IMR-90 (cell line): ENCODE data around the gene PPA2. TPM values are rescaled to one million over a fixed set of nuclear protein-coding genes. Genes with fewer than 3 reads are reported as not detected.

Experiments
- ATAC-seq: fragments of 200-7000 bp; cut with Tn5 transposase; 2 replicates; pipeline ENCODE4 v1.9.1; 2020; ENCODE audit warnings: low read depth, mild to moderate bottlenecking, moderate library complexity
- BruUV-seq: library from RNA; stranded (reverse); fragments of 400-500 nt; replicated peaks from 2 replicates; lab custom pipeline; 2021; lab: Mats Ljungman, UMichigan
- CTCF ChIA-PET: fragments of 300-600 bp; formaldehyde crosslinking; extraction: SDS; loops from one replicate; lab custom pipeline; 2021; ENCODE audit warnings: antibody characterized with exemption; lab: Yijun Ruan, JAX
- POLR2A ChIA-PET: fragments of 300-600 bp; sonication (Branson Sonifier 250); formaldehyde crosslinking; loops from one replicate; lab custom pipeline; 2022; ENCODE audit warnings: antibody characterized with exemption; ENCODE audit not compliant: unreplicated experiment; lab: Charles Lee
- DNase-seq: peaks from one replicate; pipeline ENCODE4 v3.0.0; 2013
- H2AFZ ChIP-seq: replicated peaks from 2 replicates; pipeline ENCODE3; 2013; ENCODE audit warnings: low read length, mild to moderate bottlenecking; ENCODE audit not compliant: poor library complexity
- H2AK5ac ChIP-seq: 2 replicates; pipeline ENCODE4 v1.6.1; 2013; ENCODE audit warnings: low read depth, low read length, inconsistent platforms
- H2AK9ac ChIP-seq: replicated peaks from 2 replicates; pipeline ENCODE3; 2013; ENCODE audit warnings: mild to moderate bottlenecking, low read depth, low read length, moderate library complexity; ENCODE audit not compliant: poor library complexity
- H2BK120ac ChIP-seq: 2 replicates; pipeline ENCODE4 v1.6.1; 2013; ENCODE audit warnings: low read depth, low read length, inconsistent platforms
- H2BK15ac ChIP-seq: 3 replicates; pipeline ENCODE4 v1.6.1; 2013; ENCODE audit warnings: low read depth, low read length, inconsistent platforms
- H2BK20ac ChIP-seq: 2 replicates; pipeline ENCODE4 v1.6.1; 2013; ENCODE audit warnings: low read depth, mild to moderate bottlenecking, inconsistent platforms, low read length, moderate library complexity
- H2BK5ac ChIP-seq: 2 replicates; pipeline ENCODE4 v1.6.1; 2013; ENCODE audit warnings: mild to moderate bottlenecking, low read depth, low read length, inconsistent platforms; ENCODE audit not compliant: poor library complexity, severe bottlenecking
- H3K14ac ChIP-seq: replicated peaks from 2 replicates; pipeline ENCODE4 v1.6.1; 2013; ENCODE audit warnings: low read depth, low read length, inconsistent platforms
- H3K18ac ChIP-seq: 2 replicates; pipeline ENCODE4 v1.6.1; 2013; ENCODE audit warnings: low read depth, low read length, control low read depth
- H3K23ac ChIP-seq: 2 replicates; pipeline ENCODE4 v1.6.1; 2013; ENCODE audit warnings: low read depth, low read length, inconsistent platforms
- H3K27ac ChIP-seq: 2 replicates; pipeline ENCODE4 v1.5.1; 2013; ENCODE audit warnings: mild to moderate bottlenecking, control low read depth, low read length; ENCODE audit not compliant: insufficient read depth
- H3K27me3 ChIP-seq: 2 replicates; pipeline ENCODE4 v1.6.1; 2013; ENCODE audit warnings: low read length; ENCODE audit not compliant: control insufficient read depth, insufficient read depth
- H3K36me3 ChIP-seq: 2 replicates; pipeline ENCODE4 v1.6.1; 2013; ENCODE audit warnings: low read length, mixed read lengths; ENCODE audit not compliant: control insufficient read depth, insufficient read depth
- H3K4ac ChIP-seq: 2 replicates; pipeline ENCODE4 v1.6.1; 2013; ENCODE audit warnings: low read depth, low read length, inconsistent platforms
- H3K4me1 ChIP-seq: 2 replicates; pipeline ENCODE4 v1.6.1; 2013; ENCODE audit warnings: low read length, mixed read lengths; ENCODE audit not compliant: control insufficient read depth, insufficient read depth
- H3K4me2 ChIP-seq: 2 replicates; pipeline ENCODE4 v1.6.1; 2013; ENCODE audit warnings: low read depth, mild to moderate bottlenecking, control low read depth, low read length, moderate library complexity
- H3K4me3 ChIP-seq: 2 replicates; pipeline ENCODE4 v1.5.1; 2013; ENCODE audit warnings: low read depth, mild to moderate bottlenecking, control low read depth, low read length, moderate library complexity; ENCODE audit not compliant: insufficient read depth
- H3K56ac ChIP-seq: 2 replicates; pipeline ENCODE4 v1.6.1; 2013; ENCODE audit warnings: low read length, inconsistent platforms; ENCODE audit not compliant: insufficient read depth; ENCODE audit errors: extremely low read depth
- H3K79me1 ChIP-seq, 2 experiments: 2 replicates each; pipeline ENCODE4 v1.6.1; 2013; ENCODE audit warnings: low read length in 2 of 2, inconsistent platforms in 1 of 2, low read depth in 1 of 2
- H3K9ac ChIP-seq: 2 replicates; pipeline ENCODE4 v1.6.1; 2013; ENCODE audit warnings: low read depth, low read length, control low read depth
- H3K9me1 ChIP-seq: 2 replicates; pipeline ENCODE4 v1.6.1; 2013; ENCODE audit warnings: low read length, inconsistent platforms; ENCODE audit not compliant: insufficient read depth
- H3K9me3 ChIP-seq: 2 replicates; pipeline ENCODE4 v1.6.1; 2013; ENCODE audit warnings: low read length; ENCODE audit not compliant: control insufficient read depth, insufficient read depth
- H4K20me1 ChIP-seq: 2 replicates; pipeline ENCODE4 v1.6.1; 2013; ENCODE audit warnings: low read length, inconsistent platforms; ENCODE audit not compliant: insufficient read depth
- H4K5ac ChIP-seq: 2 replicates; pipeline ENCODE4 v1.6.1; 2013; ENCODE audit warnings: mild to moderate bottlenecking, low read depth, low read length, control low read depth
- H4K8ac ChIP-seq, 2 experiments: 2 replicates each; pipeline ENCODE4 v1.6.1; 2013; ENCODE audit warnings: low read depth in 2 of 2, low read length in 2 of 2, control low read depth in 1 of 2, inconsistent platforms in 1 of 2
- H4K91ac ChIP-seq: 2 replicates; pipeline ENCODE4 v1.6.1; 2013; ENCODE audit warnings: low read depth, low read length, inconsistent platforms; ENCODE audit not compliant: insufficient read depth
- BHLHE40 ChIP-seq: fragments of 150-350 bp; IDR thresholded peaks from 2 replicates; pipeline ENCODE4 v1.6.1; 2016; ENCODE audit warnings: mild to moderate bottlenecking, low read depth, low read length
- MAFK ChIP-seq: IDR thresholded peaks from 2 replicates; pipeline ENCODE4 v1.6.1; 2012; ENCODE audit warnings: low read depth, low read length, improper control_type of control experiment
- NFE2L2 ChIP-seq: fragments of 150-350 bp; IDR thresholded peaks from 2 replicates; pipeline ENCODE4 v1.6.1; 2016; ENCODE audit warnings: low read depth, mild to moderate bottlenecking, low read length
- dilution Hi-C: fragments of 300-500 bp; cut with HindIII; formaldehyde crosslinking; loops from one replicate; pipeline ENCODE4 v1.14.3; 2018; ENCODE audit warnings: low sequenced_read_pairs; ENCODE audit not compliant: unreplicated experiment
- in situ Hi-C: fragments of 300-500 bp; cut with MboI; formaldehyde crosslinking; loops from 3 replicates; pipeline ENCODE4 v1.14.3; 2019; ENCODE audit warnings: low sequenced_read_pairs, inconsistent platforms, mixed read lengths
- intact Hi-C: fragments of 100-400 bp; cut with micrococcal nuclease; formaldehyde crosslinking; loops from 2 replicates; pipeline ENCODE4 v1.10.0; 2022
- polyA plus RNA-seq, 3 experiments: library from polyadenylated mRNA; depleted of rRNA; stranded (reverse); fragments of >200 nt; gene quantifications; 2 replicates each; pipeline ENCODE4 v1.2.3, GENCODE V29; 2012; ENCODE audit warnings: low replicate concordance in 1 of 3
- total RNA-seq: library from RNA; depleted of rRNA; stranded (reverse); fragments of >200 nt; gene quantifications from 2 replicates; pipeline ENCODE4 v1.2.3, GENCODE V29; 2012

Gene PPA2
- total and polyA plus RNA-seq, 2 of the 4 experiments (the other 2 are of a cell fraction): 43.1 to 52.5 TPM

- Histone ChIP-seq H3K4me1 (no peaks in the 10 kb centered on the region), H4K20me1 (no peaks in the 10 kb centered on the region), H3K14ac (no peak overlapping the region), H3K27ac (no peak overlapping the region), H2BK5ac (no peak overlapping the region), H3K79me1 (no peaks in the 10 kb centered on the region), H3K4me3 (no peak overlapping the region), H3K56ac (no peak overlapping the region), H2BK120ac (no peak overlapping the region), H3K4me2 (no peak overlapping the region), H3K18ac (no peak overlapping the region), H3K23ac (no peak overlapping the region), H3K27me3 (no peaks in the 10 kb centered on the region), H2AFZ (no peak overlapping the region), H2BK15ac (no peak overlapping the region), H4K8ac (no peak overlapping the region), H4K91ac (no peak overlapping the region), H3K36me3 (peaks cover 5% of the 10 kb centered on the region), H4K5ac (no peak overlapping the region), H2AK5ac (no peak overlapping the region), H3K9me3 (no peaks in the 10 kb centered on the region), H2AK9ac (no peak overlapping the region), H3K4ac (no peak overlapping the region), H3K9me1 (no peaks in the 10 kb centered on the region), H3K9ac (no peak overlapping the region), H2BK20ac (no peak overlapping the region)
- in situ Hi-C loops: no loop called here
- ChIA-PET POLR2A (no interaction called here), CTCF (interaction anchor here (1.0 kb wide), 1 partner anchor 49 kb away, joined by 3 read pairs; no protein-coding TSS in a partner anchor)
- no TSS peak for BruUV-seq
- dilution Hi-C loops: no loop called here
- TF ChIP-seq NFE2L2 (no peak), MAFK (no peak), BHLHE40 (no peak)
- intact Hi-C loops: no loop called here
- ATAC-seq: no peak
- DNase-seq: no peak
Observed at GRCh38 chr4:105361053-105361452, 112.8 kb downstream of the PPA2 start.
